Mesothelial cell of epicardium (in vitro differentiated cells): Measurements from ENCODE around the gene CKS2. TPM values are rescaled to one million over a fixed set of nuclear protein-coding genes. Genes with fewer than 3 reads are reported as not detected.
"Not testable (repeated sequence)": the region's sequence is repeated elsewhere in the genome, so short reads cannot be mapped to it uniquely, and the experiment has no call there.

Experiments used
- DNase-seq, 2 experiments: peaks; one replicate each; pipeline ENCODE4 v3.0.0; 2021; ENCODE audit warnings: low spot score in 2 of 2; ENCODE audit not compliant: unreplicated experiment in 2 of 2
- H3K27ac Mint-ChIP-seq: 2 replicates; pipeline ENCODE4 v1.8.0; 2021; ENCODE audit warnings: mixed read lengths
- H3K27me3 Mint-ChIP-seq: 2 replicates; pipeline ENCODE4 v1.8.0; 2021; ENCODE audit warnings: low read depth, mixed read lengths
- H3K36me3 Mint-ChIP-seq: 2 replicates; pipeline ENCODE4 v1.8.0; 2021; ENCODE audit warnings: mixed read lengths
- H3K4me1 Mint-ChIP-seq: 2 replicates; pipeline ENCODE4 v1.8.0; 2021; ENCODE audit warnings: mixed read lengths
- H3K4me3 Mint-ChIP-seq: 2 replicates; pipeline ENCODE4 v1.8.0; 2021; ENCODE audit warnings: mild to moderate bottlenecking, moderate library complexity, mixed read lengths
- H3K9me3 Mint-ChIP-seq: 2 replicates; pipeline ENCODE4 v1.8.0; 2021; ENCODE audit warnings: mixed read lengths
- total RNA-seq: library from RNA; stranded (reverse); gene quantifications from 3 replicates; pipeline ENCODE4 v1.2.1, GENCODE V29; 2021
- TF ChIP-seq, protein P1 (sequence below): fragments of 200-600 bp; sonication (generic); IDR thresholded peaks from one replicate; pipeline ENCODE4 v1.5.0; 2021; ENCODE audit warnings: antibody characterized with exemption; ENCODE audit not compliant: unreplicated experiment

Gene CKS2
- total RNA-seq, 1 donor from 2014 or later, result 54.9 TPM

DNA sequence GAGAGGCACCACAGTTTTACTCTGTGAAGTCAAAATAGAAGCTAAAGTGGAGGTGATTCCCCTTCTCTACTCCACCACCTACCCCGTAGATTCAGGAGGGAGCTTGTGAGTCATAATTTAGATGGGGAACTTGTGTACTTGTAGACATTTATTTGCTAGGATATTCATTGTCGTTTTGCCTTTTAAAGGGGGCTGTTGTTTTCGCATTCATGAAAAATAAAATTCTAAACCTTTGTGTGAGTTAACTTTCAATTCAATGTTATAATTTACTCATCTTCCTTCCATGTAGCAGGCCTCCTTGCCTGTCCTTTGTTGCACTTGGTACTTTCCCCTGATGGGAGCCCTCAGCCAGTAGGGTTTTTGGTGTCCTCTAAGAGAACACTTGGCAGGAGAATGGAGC, 29.3 kb downstream of the CKS2 start:
- no peaks in the 10 kb centered on the region for H3K27me3 Mint-ChIP-seq
- peaks cover 17% of the 10 kb centered on the region for H3K9me3 Mint-ChIP-seq
- peaks cover 65% of the 10 kb centered on the region for H3K36me3 Mint-ChIP-seq
- H3K27ac Mint-ChIP-seq, result no peak overlapping the region
- no peak for DNase-seq
- H3K4me3 Mint-ChIP-seq, result no peak overlapping the region
- TF ChIP-seq, protein P1, sequence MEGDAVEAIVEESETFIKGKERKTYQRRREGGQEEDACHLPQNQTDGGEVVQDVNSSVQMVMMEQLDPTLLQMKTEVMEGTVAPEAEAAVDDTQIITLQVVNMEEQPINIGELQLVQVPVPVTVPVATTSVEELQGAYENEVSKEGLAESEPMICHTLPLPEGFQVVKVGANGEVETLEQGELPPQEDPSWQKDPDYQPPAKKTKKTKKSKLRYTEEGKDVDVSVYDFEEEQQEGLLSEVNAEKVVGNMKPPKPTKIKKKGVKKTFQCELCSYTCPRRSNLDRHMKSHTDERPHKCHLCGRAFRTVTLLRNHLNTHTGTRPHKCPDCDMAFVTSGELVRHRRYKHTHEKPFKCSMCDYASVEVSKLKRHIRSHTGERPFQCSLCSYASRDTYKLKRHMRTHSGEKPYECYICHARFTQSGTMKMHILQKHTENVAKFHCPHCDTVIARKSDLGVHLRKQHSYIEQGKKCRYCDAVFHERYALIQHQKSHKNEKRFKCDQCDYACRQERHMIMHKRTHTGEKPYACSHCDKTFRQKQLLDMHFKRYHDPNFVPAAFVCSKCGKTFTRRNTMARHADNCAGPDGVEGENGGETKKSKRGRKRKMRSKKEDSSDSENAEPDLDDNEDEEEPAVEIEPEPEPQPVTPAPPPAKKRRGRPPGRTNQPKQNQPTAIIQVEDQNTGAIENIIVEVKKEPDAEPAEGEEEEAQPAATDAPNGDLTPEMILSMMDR, result no peak
- H3K4me1 Mint-ChIP-seq, result no peaks in the 10 kb centered on the region

DNA sequence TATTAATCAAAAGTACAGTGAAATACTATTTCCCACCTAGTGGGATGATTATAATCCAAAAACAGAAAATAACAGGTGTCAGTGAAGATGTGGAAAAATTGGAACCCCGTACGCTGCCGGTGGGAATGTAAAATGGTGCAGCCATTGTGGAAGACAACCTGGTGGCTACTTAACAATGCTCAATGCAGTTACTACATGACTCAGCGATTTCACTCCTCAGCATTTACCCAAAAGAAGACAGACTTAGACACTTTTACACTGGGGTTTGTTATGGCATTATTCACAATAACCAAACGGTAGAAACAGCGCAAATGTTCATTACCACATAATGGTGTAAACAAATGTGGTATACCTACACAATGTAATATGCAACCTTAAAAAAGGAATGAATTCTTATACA, 31.2 kb downstream of the CKS2 start:
- Mint-ChIP-seq H3K4me3 (no peak overlapping the region), H3K4me1 (no peaks in the 10 kb centered on the region), H3K36me3 (peaks cover 70% of the 10 kb centered on the region), H3K27me3 (no peaks in the 10 kb centered on the region), H3K9me3 (peaks cover 17% of the 10 kb centered on the region), H3K27ac (no peak overlapping the region)
- no peak for DNase-seq
- TF ChIP-seq, protein P1, result no peak

DNA sequence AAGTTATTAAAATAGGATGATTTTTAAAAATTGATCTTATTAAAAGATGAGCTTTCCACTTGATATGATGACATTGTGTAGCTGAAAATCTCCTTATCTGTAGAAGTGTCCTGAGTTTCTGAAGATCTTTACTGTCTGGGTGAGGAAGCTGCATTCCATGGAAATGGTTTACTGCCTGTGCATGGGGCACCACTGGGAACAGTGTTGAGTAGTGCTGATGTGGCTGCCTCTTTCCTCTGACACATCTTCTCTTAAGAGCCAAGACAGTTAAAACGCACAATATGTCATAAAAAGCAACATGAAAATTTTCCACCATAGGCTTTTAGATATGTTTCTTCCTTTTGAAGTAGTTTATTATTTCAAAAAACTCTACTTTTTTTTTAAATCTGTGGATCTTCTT, 32.0 kb downstream of the CKS2 start:
- no peak overlapping the region for H3K4me3 Mint-ChIP-seq
- TF ChIP-seq, protein P1, result no peak
- H3K27ac Mint-ChIP-seq, result no peak overlapping the region
- peaks cover 17% of the 10 kb centered on the region for H3K9me3 Mint-ChIP-seq
- H3K36me3 Mint-ChIP-seq, result peaks cover 71% of the 10 kb centered on the region
- no peak for DNase-seq
- no peaks in the 10 kb centered on the region for H3K4me1 Mint-ChIP-seq
- no peaks in the 10 kb centered on the region for H3K27me3 Mint-ChIP-seq

DNA sequence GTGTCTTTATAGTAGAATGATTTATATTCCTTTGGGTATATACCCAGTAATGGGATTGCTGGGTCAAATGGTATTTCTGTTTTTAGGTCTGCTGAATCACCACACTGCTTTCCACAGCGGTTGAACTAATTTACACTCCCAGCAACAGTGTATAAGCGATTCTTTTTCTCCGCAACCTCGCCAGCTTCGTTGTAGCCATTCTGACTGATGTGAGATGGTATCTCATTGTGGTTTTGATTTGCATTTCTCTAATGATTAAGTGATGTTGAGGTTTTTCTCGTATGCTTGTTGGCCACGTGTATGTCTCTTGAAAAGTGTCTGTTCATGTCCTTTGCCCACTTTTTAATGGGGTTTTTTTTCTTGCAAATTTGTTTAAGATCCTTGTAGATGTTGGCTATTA, 32.8 kb downstream of the CKS2 start:
- peaks cover 17% of the 10 kb centered on the region for H3K9me3 Mint-ChIP-seq
- H3K27me3 Mint-ChIP-seq, H3K27ac Mint-ChIP-seq, H3K4me3 Mint-ChIP-seq, H3K4me1 Mint-ChIP-seq, DNase-seq: not testable (repeated sequence)
- H3K36me3 Mint-ChIP-seq, result peaks cover 74% of the 10 kb centered on the region

DNA sequence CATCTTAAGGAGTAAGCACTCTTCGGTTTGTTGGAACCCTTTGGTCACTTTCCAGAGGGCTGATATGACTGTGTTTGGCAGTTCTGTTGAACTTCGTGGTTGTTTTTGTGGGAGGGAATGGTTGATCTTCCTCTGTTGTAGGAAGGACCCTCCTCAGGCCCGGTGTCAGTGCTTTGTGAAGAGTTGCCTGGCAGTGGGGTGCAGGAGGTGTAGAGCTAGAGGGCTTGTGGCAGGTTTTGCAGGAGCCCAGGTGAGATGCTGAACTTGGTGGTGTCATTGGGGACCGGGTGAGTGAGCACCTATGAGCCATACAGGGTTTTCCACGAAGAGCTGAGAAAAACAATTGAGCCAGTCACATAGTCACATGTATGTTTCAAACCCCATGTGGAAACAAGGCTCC, 34.5 kb downstream of the CKS2 start:
- no peak overlapping the region for H3K4me3 Mint-ChIP-seq

DNA sequence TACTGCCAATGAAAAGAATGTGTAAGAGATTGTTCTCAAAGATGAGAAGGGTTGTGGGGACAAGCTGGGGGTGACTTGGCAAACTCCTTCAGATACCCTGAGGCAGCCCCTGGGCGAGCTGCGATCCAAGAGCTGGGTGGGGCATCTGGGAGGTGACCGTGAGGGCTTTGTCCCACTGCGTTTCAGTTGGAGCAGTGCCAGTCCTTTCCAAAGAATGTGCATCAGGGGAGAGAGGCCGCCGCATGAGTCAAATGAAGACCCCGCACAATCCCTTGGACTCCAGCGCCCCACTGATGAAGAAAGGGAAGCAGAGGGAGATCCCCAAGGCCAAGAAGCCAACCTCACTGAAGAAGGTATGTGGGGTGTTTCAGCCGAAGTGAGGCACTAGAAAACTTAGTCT, 35.7 kb downstream of the CKS2 start:
- Mint-ChIP-seq H3K27ac (no peak overlapping the region), H3K36me3 (peaks cover 82% of the 10 kb centered on the region), H3K4me3 (no peak overlapping the region), H3K4me1 (no peaks in the 10 kb centered on the region), H3K9me3 (peaks cover 12% of the 10 kb centered on the region), H3K27me3 (no peaks in the 10 kb centered on the region)
- DNase-seq, result no peak
- TF ChIP-seq, protein P1, result no peak

More for the DNA sequence above, 34.5 kb downstream of the CKS2 start:
- H3K4me1 Mint-ChIP-seq, result no peaks in the 10 kb centered on the region
- peaks cover 82% of the 10 kb centered on the region for H3K36me3 Mint-ChIP-seq
- H3K27me3 Mint-ChIP-seq, result no peaks in the 10 kb centered on the region
- H3K27ac Mint-ChIP-seq, result no peak overlapping the region
- no peak for DNase-seq
- TF ChIP-seq, protein P1, result no peak
- H3K9me3 Mint-ChIP-seq, result peaks cover 17% of the 10 kb centered on the region
